HG02571 (cell line): ENCODE measurements around the gene PLEKHA6.
"Not testable (repeated sequence)": the region's sequence is repeated elsewhere in the genome, so short reads cannot be mapped to it uniquely, and the experiment has no call there.

ENCODE experiments used
- ATAC-seq: cut with Tn5 transposase; IDR thresholded peaks from one replicate; pipeline ENCODE4 v1.9.1; 2021; ENCODE audit warnings: mild to moderate bottlenecking, moderate library complexity; ENCODE audit not compliant: unreplicated experiment

The PLEKHA6 gene

DNA sequence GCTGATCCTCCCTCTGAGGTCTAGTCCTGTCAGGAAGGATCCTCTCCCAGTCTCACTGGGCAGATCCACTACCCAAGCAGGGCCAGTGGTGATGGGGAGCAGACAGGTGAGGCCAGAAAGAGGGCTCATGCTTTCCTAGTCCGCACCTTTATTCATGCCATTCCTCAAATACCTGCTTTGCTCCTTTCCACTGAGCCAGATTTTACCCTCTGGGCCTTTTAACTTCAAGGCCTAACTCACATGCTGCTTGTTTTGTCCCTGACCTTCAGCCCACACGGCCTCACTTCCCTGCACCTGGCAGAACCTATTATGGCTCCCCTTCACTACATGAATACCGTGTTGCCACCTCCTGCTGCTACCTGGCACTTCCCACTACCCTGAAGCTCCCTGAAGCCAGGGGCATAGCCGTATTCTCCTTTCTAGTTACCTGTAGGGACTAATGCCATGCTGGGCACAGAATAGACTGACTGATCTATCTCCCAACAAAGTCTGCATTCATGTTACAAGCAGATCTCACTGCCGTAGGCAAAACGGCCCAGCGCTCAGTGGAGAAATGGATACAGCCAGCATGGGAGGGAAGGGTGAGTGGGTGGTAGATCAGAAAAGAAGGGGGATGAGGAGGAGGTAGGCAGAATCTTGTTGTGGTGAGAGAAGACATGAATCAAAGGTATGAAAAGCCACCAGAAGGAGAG is 109.8 kb downstream of the PLEKHA6 start:
- ATAC-seq, result no peak

DNA sequence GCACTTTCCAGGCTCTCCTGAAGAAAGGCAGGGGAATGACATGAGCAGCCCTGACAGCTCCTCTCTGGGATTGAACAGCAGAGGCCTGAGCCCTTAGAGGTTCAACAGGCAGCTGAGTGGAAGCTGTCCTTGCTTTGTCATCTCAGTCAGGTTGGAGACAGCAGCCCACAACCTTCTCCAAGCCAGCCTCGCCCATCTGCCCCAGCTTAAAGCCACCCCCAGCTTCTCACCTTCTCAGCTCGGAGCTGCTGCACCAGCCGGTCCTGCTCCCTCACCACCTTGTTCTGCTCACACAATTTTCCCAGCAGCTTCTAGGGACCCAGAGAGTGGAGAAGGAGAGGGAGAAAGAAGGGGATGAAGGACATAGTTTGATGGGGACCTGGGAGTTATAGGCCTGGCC is 110.8 kb downstream of the PLEKHA6 start:
- no peak for ATAC-seq

DNA sequence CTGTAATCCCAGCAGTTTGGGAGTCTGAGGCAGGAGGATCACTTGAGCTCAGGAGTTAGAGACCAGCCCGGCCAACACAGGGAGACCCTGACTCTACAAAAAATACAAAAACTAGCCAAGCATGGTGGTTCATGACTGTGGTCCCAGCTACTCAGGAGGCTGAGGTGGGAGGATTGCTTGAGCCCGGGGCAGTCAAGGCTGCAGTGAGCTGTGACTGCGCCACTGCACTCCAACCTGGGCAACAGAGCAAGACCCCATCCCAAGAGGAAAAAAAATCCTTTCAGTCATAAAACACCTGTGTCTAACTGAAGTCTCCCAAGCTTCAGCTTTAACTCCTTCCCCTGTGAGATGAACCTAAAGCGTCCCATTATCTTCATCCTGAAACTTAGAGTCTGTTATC is 112.9 kb downstream of the PLEKHA6 start:
- no peak for ATAC-seq

DNA sequence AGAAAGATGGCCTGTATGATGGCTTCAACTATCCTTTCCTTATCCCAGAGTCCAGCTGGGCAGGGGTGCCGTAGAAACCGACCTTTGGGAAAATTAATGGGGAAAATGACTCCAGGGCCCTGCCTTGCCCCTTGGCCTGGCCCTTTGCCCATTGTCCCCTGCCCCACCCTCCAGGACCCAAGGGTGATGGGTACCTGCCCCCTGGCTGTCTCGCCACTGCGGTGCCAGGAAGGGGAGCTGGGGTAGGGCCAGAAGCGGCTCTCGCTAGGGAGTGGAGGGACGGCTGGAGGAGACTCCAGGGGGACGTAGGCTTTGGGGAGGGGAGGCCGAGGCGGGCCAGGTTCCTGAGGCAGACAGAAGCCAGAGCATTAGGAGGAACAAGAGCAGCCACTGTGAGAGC is 116.8 kb downstream of the PLEKHA6 start:
- ATAC-seq, result no peak

DNA sequence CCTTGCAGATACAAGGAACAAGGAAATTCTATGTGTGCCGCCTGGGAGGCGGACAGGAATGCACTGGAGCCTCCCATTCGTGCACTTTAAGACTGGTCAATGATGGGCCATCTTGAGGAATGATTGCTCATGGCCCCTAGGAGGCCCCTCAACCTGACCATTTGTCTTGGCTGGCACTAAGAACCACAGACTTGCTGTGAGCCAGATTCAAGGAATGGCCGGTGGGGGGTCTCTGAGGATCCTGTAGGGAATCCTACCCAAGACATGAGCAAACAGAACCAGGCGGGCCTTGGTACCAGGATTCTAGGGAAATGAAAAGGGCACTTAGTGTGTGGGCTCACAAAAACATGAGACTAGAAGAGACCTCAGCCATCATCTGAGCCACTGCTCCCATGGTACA is 117.8 kb downstream of the PLEKHA6 start:
- ATAC-seq, result no peak

DNA sequence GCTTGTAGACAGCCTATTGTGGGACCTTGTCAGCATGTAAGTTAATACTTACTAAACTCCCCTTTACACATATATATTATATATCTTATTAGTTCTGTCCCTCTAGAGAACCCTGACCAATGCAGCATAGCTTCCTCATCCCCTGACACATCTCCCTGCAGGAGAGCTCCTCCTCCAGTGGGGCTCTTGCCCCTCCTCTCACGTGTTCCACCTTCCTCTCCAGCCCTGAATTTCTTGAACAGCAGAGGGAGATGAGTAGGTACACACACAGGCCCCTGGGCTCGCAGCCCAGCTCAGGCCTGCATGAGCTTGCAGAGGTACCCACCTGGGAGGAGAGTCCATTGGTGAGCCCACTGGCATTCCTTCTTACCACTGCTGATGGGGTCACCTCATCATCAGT is 118.7 kb downstream of the PLEKHA6 start:
- ATAC-seq, result no peak

DNA sequence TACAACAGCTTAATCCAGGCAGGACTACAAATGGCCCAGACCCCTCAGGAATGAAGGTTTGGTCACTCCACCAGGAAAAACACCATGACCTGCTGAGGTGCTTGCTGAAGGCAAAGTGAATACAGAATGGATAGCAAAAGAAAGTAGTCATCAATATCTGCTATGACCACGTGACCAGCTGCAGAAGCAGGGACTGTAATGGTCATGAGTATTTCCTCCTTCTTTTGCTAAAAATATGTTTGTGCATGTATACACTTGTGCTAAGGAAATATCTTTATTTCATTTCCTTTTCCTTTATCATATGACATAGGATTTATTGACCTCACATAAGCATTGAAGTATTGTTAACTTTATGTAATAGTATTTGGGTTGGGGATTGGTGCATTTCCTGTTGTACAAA is 119.5 kb downstream of the PLEKHA6 start:
- ATAC-seq, result no peak

DNA sequence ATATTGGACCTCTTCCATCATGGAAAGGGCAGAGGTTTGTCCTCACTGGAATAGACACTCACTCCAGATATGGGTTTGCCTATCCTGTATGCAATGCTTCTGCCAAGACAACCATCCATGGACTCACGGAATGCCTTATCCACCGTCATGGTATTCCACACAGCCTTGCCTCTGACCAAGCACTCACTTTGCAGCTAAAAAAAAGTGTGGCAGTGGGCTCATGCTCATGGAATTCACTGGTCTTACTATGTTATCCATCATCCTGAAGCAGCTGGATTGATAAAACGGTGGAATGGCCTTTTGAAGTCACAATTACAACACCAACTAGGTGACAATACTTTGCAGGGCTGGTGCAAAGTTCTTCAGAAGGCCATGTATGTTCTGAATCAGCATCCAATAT is 120.3 kb downstream of the PLEKHA6 start:
- ATAC-seq, result not testable (repeated sequence)

DNA sequence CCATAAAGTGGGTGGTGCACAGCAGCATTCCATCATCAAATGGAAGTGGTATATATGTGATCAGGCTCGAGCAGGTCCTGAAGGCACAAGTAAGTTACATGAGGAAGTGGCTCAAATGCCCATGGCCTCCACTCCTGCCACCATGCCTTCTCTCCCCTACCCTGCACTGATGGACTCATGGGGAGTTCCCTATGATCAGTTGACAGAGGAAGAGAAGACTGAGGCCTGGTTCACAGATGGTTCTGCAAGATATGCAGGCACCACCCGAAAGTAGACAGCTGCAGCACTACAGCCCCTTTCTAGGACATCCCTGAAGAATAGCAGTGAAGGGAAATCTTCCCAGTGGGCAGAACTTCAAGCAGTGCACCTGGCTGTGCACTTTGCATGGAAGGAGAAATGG is 121.2 kb downstream of the PLEKHA6 start:
- not testable (repeated sequence) for ATAC-seq

DNA sequence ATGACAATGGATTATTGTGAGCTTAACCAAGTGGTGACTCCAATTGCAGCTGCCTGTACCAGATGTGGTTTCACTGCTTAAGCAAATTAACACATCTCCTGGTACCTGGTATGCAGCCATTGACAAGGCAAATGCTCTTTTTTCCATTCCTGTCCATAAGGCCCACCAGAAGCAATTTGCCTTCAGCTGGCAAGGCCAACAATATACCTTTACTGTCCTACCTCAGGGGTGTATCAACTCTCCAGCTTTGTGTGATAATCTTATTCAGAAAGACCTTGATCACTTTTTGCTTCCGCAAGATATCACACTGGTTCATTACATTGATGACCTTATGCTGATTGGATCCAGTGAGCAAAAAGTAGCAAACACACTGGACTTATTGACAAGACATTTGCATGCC is 122.2 kb downstream of the PLEKHA6 start:
- ATAC-seq, result not testable (repeated sequence)

DNA sequence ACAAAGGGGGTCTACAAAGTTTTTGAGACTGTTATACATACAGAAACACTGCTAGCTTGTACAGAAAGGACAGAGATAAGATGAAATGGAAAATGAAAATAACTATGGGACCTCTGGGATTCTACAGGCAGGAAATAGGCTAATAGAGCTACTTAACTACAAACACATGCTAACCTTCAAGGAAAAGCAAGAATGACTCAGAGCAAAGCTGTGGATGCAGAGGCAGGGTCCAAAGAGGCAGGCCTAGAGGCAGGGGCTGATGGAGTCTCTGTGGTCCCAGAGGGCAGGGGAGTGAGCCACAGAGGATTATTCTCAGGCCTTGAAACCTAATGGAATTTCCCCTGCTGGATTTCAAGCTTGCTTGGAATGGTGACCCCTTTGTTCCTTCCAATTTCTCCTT is 127.2 kb downstream of the PLEKHA6 start:
- ATAC-seq, result no peak

DNA sequence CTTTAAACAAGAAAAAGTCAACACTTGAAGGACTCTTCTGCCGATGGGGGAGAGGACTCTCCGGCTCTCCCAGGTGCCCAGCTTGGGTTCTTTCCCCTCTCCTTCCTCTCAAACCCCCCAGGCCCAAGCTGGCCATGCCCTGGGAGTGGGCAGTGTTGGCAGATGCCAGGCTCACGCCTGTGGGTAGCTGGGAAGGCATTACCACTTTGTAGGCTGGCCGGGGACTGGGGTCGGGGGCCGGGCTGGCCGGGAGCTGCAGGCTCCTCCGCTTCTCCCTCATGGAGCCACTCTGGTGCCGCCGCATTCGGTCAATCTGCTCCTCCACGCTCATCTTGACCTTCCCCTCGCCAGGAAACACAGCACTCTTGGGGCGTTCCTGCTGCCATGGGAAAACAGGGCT is 129.5 kb downstream of the PLEKHA6 start:
- ATAC-seq, result no peak

DNA sequence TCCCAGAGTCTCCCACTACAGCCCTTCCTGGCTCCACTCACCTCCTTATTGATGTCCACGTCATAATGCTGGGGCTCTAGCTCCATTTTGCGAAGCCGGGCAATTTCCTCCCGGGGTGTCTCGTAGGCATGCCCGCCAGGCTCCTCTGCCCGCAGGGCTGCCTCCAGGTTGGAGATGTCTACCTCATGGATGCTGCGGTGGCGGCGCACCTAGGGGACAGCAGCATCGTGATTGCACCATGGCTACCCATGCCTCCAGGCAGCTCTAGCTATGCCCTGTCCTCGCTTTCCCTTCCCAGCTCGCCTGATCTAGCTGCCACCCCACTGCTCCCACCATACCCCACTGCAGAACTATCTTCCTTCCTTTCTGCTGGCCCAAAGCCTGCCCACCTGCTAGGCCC is 130.8 kb downstream of the PLEKHA6 start:
- no peak for ATAC-seq

DNA sequence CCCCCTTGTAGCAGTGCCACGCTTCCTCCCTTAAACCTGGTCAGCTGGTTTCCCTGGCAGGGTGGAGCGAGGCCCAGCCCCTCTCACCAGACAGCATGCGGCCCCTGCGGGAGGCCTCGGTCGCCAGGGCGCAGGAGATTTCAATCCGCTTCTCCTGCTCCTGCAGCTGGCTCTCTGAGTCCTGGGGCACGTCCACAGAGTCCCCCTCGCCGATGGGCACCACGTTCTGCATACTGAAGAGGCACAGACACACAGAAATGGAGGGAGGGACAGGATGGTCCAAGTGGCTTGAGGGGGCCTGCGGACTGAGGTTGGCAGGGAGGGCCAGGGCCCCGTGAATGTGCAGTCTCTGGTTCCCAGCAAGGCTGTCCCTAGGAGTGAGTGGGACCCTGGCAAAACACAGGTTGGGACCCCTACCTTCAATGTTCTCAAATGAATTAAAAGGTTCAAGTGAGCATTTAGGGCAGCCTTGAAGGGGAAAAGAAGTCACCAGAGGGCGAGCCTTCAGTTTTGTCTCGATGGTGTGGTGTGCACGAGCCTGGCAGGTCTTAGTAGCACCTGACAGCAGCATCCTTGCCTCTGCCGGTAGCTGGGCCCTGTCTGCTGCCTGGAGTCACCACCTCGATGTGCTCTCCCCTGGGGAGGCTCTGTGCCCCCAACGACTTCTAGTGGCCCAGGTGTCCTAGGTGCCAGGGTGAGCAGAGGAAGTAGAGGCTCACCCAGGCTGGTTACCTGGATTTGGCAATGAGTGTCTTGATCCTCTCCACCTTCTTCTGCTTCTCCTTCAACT is 131.5 kb downstream of the PLEKHA6 start:
- ATAC-seq, result no peak

DNA sequence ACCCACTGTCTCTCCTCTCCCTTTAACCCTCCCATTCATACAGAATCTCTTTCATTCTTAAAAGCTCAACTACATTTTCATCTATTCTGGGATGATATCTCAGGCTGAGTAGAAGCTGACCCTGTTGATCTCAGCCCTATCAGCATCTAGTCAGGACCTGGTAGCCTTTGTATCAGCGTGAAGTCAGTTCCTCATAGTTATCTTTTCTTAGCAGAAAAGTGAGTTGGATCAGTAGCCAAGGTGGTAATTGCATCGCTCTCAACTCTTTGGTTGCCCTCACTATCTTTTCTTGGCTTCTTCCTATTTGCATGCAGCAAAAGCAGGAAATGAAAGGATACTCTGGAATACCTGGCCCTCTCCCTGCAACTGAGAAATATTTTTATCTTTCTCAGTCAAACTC is 132.4 kb downstream of the PLEKHA6 start:
- no peak for ATAC-seq

DNA sequence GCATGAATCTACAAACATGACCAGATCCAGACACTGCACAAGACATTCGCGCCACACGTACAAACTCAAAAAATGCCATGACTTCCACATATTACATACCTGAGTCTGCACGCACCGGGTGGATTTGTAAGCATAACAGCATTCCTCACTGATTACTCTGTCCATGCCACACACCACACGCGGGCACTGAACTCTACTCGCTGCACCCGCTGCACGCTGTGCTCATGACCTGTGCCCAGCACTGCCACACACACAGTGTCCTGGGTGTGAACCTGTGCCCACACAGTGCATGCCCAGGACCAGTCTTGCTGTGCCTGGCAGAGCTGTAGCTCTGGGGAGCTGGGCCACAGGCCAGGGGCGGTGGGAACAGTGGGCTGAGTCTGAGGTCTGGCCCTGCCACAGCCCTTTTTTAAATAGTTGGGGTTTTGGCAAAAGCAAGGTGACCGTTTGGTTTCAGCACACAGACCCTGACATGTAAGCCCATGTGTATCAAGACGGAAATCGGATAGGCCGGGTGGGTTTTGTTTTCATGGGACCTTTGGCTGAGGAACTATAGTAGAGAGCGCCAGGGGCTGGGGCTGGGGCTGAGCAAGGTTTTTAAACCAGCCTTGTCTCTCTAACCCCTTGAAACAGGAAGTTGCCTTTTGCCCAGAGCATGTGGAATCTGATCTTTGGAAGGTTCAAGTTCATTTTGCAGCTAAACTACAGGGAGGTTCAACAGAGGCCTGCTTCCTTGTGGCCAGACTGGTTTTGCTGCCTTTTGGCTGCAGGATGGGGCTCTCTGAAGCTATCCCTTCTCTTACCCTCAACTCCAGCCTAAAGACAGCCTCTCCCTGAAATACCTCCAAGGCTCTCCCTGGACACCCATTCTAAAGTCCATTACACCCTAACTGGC is 133.6 kb downstream of the PLEKHA6 start:
- no peak for ATAC-seq

DNA sequence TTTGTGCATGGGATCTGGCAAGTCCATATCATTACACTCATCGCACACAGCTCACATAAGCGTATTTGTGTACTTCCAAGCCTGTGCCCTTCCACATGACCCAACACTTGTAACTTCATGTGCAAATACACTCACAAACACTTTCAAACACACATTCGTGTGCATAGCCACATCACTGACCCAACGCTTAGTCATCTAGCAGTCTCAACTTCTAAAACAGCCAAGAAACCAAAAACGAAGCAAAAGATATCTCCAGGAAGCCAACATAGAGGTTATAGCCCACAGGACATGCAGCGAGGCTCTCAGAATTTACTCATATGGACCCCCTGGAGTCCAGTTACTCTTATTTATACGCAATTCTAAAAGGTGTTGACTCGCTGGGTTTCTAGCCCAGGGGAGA is 135.1 kb downstream of the PLEKHA6 start:
- ATAC-seq, result no peak

DNA sequence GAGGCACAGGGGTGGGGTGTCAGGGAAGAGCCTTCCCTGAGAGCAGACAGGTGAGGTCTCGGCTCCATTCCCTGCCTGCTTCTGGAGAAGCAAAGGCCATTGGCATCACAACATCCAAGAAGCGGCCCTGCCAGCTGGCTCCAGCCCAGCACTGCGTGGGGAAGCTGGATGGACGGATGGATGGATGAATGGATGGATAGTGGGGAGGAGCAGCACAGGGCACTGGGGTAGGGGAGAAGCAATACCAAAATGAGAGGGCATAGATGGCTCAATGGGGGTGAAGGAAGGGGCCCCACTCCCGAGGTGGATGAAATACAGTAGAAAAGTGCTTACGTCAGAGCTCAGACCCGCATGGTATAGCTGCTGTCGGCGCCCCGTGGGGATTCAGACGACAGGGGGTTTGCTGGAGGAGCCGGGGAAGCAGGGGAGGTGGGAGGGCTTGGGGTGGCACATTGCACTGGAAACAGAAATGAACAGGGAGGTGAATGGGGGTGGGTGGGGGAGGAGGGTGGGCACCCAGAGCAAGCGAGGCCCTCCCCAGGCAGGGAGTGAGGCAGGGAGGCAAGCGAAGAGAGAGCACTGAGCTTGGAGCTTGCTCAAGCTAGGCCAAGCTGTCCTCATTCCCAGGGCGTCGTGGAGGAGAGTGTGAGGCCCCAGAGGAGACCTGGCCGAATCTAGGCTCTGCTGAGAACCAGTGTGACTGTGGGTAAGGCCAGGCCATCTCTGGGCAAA is 136.4 kb downstream of the PLEKHA6 start:
- ATAC-seq, result no peak

DNA sequence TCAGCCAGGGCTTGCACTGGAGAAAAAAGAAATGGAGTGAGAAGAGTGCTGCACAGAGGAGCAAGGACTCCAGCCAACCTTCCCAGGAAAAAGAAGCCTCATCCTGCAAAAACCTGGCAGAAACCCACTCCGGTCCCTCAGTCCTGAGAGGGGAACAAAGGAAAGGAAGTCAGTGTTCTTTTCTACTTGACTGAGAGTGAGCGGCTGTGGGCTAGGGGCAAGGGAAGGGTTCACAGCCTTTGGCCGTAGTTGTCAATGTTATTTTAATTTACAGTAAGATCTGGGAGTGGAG is 137.0 kb downstream of the PLEKHA6 start:
- no peak for ATAC-seq

DNA sequence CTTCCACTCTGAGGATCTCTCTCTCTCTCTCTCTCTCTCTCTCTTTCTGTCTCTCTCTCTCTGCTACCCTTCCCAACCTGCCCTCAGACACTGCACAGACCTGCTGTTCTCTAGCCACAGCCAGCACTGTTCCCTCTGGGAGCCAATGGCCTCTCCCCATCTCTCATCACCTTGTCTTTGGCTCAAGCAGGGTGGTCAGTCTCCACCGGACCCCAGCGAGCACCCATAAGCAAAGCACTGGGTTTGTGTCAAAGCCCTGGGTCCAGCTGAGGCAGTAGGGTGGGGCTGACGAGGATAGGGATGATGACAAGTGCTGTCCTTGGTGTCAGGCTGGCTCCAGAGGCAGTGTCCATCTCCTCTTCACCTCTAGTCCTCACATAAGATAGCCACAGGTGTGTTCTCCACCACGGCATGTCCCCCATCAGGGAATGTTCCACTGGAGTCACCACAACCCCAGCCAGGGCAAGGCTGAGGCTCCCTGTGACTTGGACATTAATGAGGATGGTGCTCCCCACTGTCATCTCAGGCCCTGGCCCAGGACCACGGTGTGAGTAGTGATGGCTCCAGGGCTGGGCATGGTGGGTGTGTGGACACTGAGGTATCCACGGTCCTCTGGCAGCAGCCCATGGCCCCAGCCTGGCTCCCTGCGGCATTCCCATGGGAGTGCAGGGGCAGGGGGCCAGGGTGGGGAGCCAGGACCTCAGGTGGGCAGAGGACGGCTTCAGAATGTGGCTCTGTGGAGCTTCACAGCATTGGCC is 137.5 kb downstream of the PLEKHA6 start:
- no peak for ATAC-seq
